Activated T-cell treated with anti-CD3 and anti-CD28 coated beads for 1 hour (primary cell): ENCODE measurements around the gene CORIN.

Source experiments
- DNase-seq: peaks from one replicate; pipeline ENCODE4 v3.0.0-alpha.2; 2020; ENCODE audit warnings: low read depth

The CORIN gene

GRCh38 chr4:47835494-47835893, 2.4 kb downstream of the CORIN start:
- DNase-seq: no peak

DNA sequence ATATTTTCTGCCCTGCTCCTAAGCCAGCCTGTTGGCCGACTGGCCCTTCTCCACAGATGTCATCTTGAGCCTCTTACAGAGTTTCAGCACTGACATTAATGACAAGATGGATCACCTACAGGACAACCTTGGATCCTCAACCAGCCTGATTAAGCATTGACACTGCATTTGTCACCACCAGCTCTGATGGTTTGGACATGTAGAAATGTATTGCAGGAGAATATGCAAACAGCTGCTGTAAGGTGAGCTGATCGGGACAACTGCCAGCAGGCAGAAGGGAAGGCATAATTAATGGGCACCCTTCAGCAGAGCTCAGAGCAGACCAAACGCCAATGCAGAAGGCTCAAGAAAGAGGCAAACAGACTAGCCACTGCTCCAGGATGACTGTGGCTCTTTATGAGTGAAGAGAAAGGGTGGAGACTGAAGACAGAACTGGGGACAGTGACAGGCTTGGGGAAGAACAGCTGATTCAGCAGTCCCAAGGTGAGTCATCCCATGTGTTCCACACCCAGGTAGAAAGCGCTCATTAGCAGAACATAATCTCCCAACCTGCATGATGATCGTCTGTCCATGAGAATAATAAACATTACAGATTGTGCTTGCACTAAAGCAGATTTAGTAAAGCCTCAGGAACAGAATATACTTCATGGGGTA, 6.7 kb downstream of the CORIN start:
- DNase-seq: no peak

GRCh38 chr4:47830265-47831025, 7.4 kb downstream of the CORIN start:
- no peak for DNase-seq

- no peak for DNase-seq
Observed at GRCh38 chr4:47829438-47829837, 8.4 kb downstream of the CORIN start.

DNA sequence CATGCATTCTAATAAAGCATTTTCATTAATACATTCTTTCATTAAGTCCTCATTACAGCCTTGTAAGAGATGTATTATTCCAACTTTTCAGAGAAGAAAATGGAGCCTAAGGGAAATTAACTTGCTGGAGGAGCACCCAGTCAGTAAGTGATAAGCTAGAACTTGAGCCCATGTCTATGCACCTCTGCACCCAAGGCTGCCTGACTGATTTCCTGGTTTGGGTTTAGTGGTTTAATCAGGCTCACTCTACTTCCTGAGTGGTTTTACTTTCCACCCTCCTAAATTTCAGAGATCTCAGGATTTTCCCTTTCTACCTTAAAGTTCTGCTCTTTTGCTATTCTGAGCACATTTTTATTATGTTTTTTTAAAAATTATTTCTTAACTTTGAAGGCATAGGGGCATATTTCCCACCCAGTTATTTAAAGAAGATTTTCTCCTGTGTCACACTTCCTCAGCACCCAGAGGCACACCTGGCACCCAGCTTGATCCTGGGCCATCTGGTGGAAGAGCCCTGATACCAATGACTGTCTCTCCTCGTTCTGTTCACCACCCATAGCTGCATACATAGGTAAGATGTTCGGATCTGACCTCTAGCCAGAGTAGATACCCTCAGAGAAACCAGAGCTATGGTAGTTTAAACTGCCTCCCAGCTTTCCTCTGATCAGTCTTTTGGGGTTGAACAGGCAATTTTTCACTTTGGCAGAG, 10.4 kb downstream of the CORIN start:
- no peak for DNase-seq

DNA sequence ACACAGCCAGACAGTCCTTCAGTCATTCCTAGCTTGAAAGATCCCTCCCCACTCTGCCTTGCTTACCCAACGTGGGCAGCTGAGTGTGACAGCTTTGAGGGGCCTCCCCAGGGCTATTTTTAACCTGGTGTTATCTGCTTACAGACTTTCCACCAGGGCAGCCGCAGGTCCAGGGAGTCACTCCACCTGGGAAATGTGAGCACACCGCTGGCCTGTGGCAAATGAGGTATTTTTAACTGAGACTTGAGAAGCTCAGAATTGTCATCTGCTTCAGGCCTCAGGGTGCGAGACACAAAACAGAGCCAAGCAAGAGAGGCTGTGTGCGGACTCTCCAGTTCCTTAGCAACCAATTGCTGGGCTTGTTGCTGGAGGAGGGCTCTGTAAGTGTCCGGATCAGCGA, 13.0 kb downstream of the CORIN start:
- no peak for DNase-seq

GRCh38 chr4:47819178-47819577, 18.7 kb downstream of the CORIN start:
- DNase-seq: no peak

- no peak for DNase-seq
Observed at GRCh38 chr4:47817275-47817674, 20.6 kb downstream of the CORIN start.

GRCh38 chr4:47816748-47817147, 21.1 kb downstream of the CORIN start:
- no peak for DNase-seq

GRCh38 chr4:47814618-47815295, 23.1 kb downstream of the CORIN start:
- DNase-seq: no peak

DNA sequence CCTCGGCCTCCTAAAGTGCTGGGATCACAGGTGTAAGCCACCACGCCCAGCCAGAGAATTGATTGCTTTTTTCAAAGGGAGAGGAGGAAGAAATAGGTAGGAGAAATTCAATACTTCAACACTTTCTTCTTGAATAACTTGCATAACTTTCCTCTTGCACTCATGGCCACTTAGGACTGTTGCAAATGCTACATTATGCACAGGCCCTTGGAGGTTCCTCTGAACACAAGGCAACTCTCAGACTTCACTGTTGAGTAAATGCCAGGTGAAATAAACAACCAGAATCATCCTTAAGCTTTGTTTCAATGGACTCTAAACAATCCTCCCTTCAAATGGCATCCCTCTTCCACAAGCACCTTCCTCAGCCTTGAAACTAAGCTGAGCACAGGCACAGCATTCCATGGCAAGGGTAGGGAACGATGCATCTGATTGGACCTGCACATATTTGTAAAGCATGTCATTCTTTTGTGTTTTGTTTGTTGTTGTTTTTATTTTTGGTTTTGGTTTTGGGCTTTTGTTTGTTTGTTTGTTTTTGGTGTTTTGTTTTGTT, 28.1 kb downstream of the CORIN start:
- no peak for DNase-seq

DNA sequence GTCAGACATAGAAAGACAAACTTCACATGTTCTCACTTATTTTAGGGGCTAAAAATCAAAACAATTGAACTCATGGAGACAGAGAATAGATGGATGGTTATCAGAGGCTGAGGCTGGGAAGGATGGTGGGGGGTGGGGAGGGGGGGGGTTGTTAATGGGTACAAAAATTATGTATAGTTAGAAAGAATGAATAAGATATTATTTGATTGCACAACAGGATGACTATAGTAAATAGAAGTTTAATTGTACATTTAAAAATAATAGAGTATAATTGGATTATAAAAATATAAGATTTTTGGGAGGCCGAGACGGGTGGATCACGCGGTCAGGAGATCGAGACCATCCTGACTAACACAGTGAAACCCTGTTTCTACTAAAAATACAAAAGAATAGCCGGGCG, 33.3 kb downstream of the CORIN start:
- no peak for DNase-seq

- DNase-seq: no peak
Observed at GRCh38 chr4:47801481-47802002, 36.3 kb downstream of the CORIN start.

DNA sequence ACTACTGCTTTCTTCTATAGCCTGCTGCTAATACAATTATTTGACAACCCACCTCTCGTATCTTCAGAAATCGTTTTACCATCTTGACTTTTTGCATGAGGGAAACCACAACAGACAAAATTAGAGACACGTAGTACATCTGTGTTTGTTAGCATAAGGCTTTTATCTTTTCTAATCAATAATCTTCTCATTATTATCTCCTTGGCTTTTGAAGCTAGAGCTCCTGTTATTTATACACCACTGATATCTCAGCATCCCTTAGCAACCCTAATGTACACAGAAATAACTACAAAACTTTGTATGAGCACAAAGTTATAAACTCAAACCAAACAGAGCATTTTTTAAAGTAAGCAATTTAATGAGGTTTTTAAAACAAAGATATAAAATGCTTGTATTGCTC, 39.7 kb downstream of the CORIN start:
- no peak for DNase-seq

- DNase-seq: no peak
Observed at GRCh38 chr4:47791965-47792364, 45.9 kb downstream of the CORIN start.

- DNase-seq: no peak
Observed at GRCh38 chr4:47790105-47790504, 47.8 kb downstream of the CORIN start.

- no peak for DNase-seq
Observed at GRCh38 chr4:47788126-47788525, 49.7 kb downstream of the CORIN start.

GRCh38 chr4:47786958-47787370, 50.9 kb downstream of the CORIN start:
- no peak for DNase-seq

DNA sequence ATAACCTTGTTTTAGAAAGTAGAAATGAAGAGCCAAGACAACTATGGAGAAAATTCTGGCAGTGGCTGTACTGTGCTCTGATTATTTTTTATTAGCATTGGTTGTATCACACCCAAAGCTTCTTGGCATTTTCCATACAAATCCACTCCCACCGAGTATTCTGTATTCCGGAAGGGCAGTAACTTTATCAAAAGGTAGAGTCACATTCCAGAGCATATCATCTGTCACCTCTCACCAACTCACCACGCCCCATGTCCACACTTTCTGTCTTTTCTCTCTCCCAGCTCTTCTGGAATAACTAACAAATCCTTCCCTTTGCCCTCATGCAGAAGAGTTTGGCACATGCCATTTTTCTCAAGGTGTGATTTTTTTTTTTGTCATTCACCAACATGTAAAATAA, 52.7 kb downstream of the CORIN start:
- DNase-seq: no peak

- no peak for DNase-seq
Observed at GRCh38 chr4:47784222-47784621, 53.6 kb downstream of the CORIN start.

- DNase-seq: no peak
Observed at GRCh38 chr4:47776353-47776752, 61.5 kb downstream of the CORIN start.

- DNase-seq: no peak
Observed at GRCh38 chr4:47774079-47774478, 63.8 kb downstream of the CORIN start.
